SJSA1 (cell line): ENCODE results near the gene ST8SIA3. TPM values are rescaled to one million over a fixed set of nuclear protein-coding genes. Genes with fewer than 3 reads are reported as not detected.

Source experiments
- DNase-seq, 2 experiments: peaks; one replicate each; pipeline ENCODE4 v3.0.0-alpha.2; 2015 to 2020; ENCODE audit warnings: low spot score in 2 of 2, low read depth in 1 of 2
- H3K27ac ChIP-seq: fragments of 250-450 bp; sonication (Bioruptor Pico); 2 replicates; pipeline ENCODE4 v1.5.1; 2020; ENCODE audit warnings: mild to moderate bottlenecking, moderate library complexity
- H3K27me3 ChIP-seq: fragments of 250-450 bp; sonication (Bioruptor Pico); replicated peaks from 2 replicates; pipeline ENCODE4 v1.5.1; 2020; ENCODE audit warnings: mild to moderate bottlenecking, moderate library complexity
- H3K36me3 ChIP-seq: fragments of 250-450 bp; sonication (Bioruptor Pico); 2 replicates; pipeline ENCODE4 v1.5.1; 2020; ENCODE audit warnings: mild to moderate bottlenecking
- H3K4me1 ChIP-seq: fragments of 250-450 bp; sonication (Bioruptor Pico); replicated peaks from 2 replicates; pipeline ENCODE4 v1.6.1; 2021; ENCODE audit warnings: mild to moderate bottlenecking
- H3K4me3 ChIP-seq: fragments of 250-450 bp; sonication (Bioruptor Pico); 2 replicates; pipeline ENCODE4 v1.5.1; 2020; ENCODE audit warnings: mild to moderate bottlenecking
- H3K9me3 ChIP-seq: fragments of 250-450 bp; sonication (Bioruptor Pico); replicated peaks from 2 replicates; pipeline ENCODE4 v1.5.1; 2020; ENCODE audit warnings: mild to moderate bottlenecking
- total RNA-seq: library from RNA; depleted of rRNA; stranded (reverse); fragments of >200 nt; shearing (Covaris generic); gene quantifications from 2 replicates; pipeline ENCODE4 v1.2.3, GENCODE V29; 2014; rRNA removed

ST8SIA3 gene
- total RNA-seq: not detected in 2 replicates

GRCh38 chr18:57352271-57352701, at the start of gene ST8SIA3:
Gene ST8SIA3, plus strand, starts transcription at chr18:57352557. Its CDS starts 290 bp downstream, at chr18:57352847.
- Histone ChIP-seq H3K27ac (no peak within 1 kb of the TSS), H3K4me1 (no peaks in the 10 kb centered on the region), H3K27me3 (peaks cover 54% of the 10 kb centered on the region), H3K36me3 (no peaks in the 10 kb centered on the region), H3K9me3 (peaks cover 6% of the 10 kb centered on the region; the same call in 1 of the 2 replicates), H3K4me3 (no peak within 1 kb of the TSS)
- no peak for DNase-seq

- Histone ChIP-seq H3K4me3 (no peak overlapping the region), H3K27ac (no peak overlapping the region), H3K9me3 (no peaks in the 10 kb centered on the region), H3K36me3 (no peaks in the 10 kb centered on the region), H3K27me3 (no peaks in the 10 kb centered on the region), H3K4me1 (no peaks in the 10 kb centered on the region)
- DNase-seq: no peak
These were observed 40.9 kb upstream of the ST8SIA3 start for GRCh38 chr18:57311472-57311871.

- Histone ChIP-seq H3K27me3 (no peaks in the 10 kb centered on the region), H3K27ac (no peak overlapping the region), H3K4me3 (no peak overlapping the region), H3K9me3 (no peaks in the 10 kb centered on the region), H3K4me1 (no peaks in the 10 kb centered on the region), H3K36me3 (no peaks in the 10 kb centered on the region)
- no peak for DNase-seq
These were observed 39.8 kb upstream of the ST8SIA3 start for GRCh38 chr18:57312346-57313144.

- Histone ChIP-seq H3K36me3 (no peaks in the 10 kb centered on the region), H3K4me3 (no peak overlapping the region), H3K27me3 (0 out of 2 replicates have a peak, but pooled peaks cover 5% of the 10 kb centered on the region), H3K9me3 (no peaks in the 10 kb centered on the region; the same call in 1 of the 2 replicates), H3K4me1 (no peaks in the 10 kb centered on the region), H3K27ac (no peak overlapping the region)
- no peak for DNase-seq
These were observed 31.8 kb upstream of the ST8SIA3 start for GRCh38 chr18:57320603-57321002.

- H3K4me1 ChIP-seq: no peaks in the 10 kb centered on the region
- no peak for DNase-seq
- no peaks in the 10 kb centered on the region; the same call in 1 of the 2 replicates for H3K9me3 ChIP-seq
- no peak overlapping the region for H3K27ac ChIP-seq
- 0 out of 2 replicates have a peak, but pooled peaks cover 5% of the 10 kb centered on the region for H3K27me3 ChIP-seq
- no peaks in the 10 kb centered on the region for H3K36me3 ChIP-seq
- no peak overlapping the region for H3K4me3 ChIP-seq
These were observed 26.7 kb upstream of the ST8SIA3 start for GRCh38 chr18:57325491-57326166.

GRCh38 chr18:57326718-57327323, 25.5 kb upstream of the ST8SIA3 start:
- Histone ChIP-seq H3K9me3 (no peaks in the 10 kb centered on the region), H3K4me1 (no peaks in the 10 kb centered on the region), H3K36me3 (no peaks in the 10 kb centered on the region), H3K27me3 (0 out of 2 replicates have a peak, but pooled peaks cover 5% of the 10 kb centered on the region), H3K27ac (no peak overlapping the region), H3K4me3 (no peak overlapping the region)
- DNase-seq: no peak

GRCh38 chr18:57328665-57329064, 23.7 kb upstream of the ST8SIA3 start:
- Histone ChIP-seq H3K9me3 (no peaks in the 10 kb centered on the region), H3K27me3 (peaks cover 17% of the 10 kb centered on the region), H3K27ac (no peak overlapping the region), H3K4me3 (no peak overlapping the region), H3K4me1 (no peaks in the 10 kb centered on the region), H3K36me3 (no peaks in the 10 kb centered on the region)
- DNase-seq: no peak

GRCh38 chr18:57329856-57330255, 22.5 kb upstream of the ST8SIA3 start:
- DNase-seq: no peak
- Histone ChIP-seq H3K36me3 (no peaks in the 10 kb centered on the region), H3K27me3 (peaks cover 17% of the 10 kb centered on the region), H3K27ac (no peak overlapping the region), H3K9me3 (no peaks in the 10 kb centered on the region), H3K4me1 (no peaks in the 10 kb centered on the region), H3K4me3 (no peak overlapping the region)

GRCh38 chr18:57331718-57332117, 20.6 kb upstream of the ST8SIA3 start:
- Histone ChIP-seq H3K4me1 (no peaks in the 10 kb centered on the region), H3K27ac (no peak overlapping the region), H3K4me3 (no peak overlapping the region), H3K9me3 (no peaks in the 10 kb centered on the region), H3K36me3 (no peaks in the 10 kb centered on the region), H3K27me3 (peaks cover 13% of the 10 kb centered on the region)
- DNase-seq: no peak

- Histone ChIP-seq H3K27ac (no peak overlapping the region), H3K27me3 (peaks cover 13% of the 10 kb centered on the region), H3K4me1 (no peaks in the 10 kb centered on the region), H3K36me3 (no peaks in the 10 kb centered on the region), H3K4me3 (no peak overlapping the region), H3K9me3 (no peaks in the 10 kb centered on the region)
- no peak for DNase-seq
These were observed 18.4 kb upstream of the ST8SIA3 start for GRCh38 chr18:57333940-57334339.

GRCh38 chr18:57334383-57334782, 18.0 kb upstream of the ST8SIA3 start:
- H3K36me3 ChIP-seq: no peaks in the 10 kb centered on the region
- no peak overlapping the region for H3K4me3 ChIP-seq
- H3K27ac ChIP-seq: no peak overlapping the region
- no peak for DNase-seq
- no peaks in the 10 kb centered on the region for H3K9me3 ChIP-seq
- H3K27me3 ChIP-seq: peaks cover 13% of the 10 kb centered on the region
- no peaks in the 10 kb centered on the region for H3K4me1 ChIP-seq

- no peaks in the 10 kb centered on the region for H3K4me1 ChIP-seq
- no peak overlapping the region for H3K4me3 ChIP-seq
- no peak for DNase-seq
- no peak overlapping the region for H3K27ac ChIP-seq
- peaks cover 16% of the 10 kb centered on the region for H3K27me3 ChIP-seq
- no peaks in the 10 kb centered on the region for H3K36me3 ChIP-seq
- no peaks in the 10 kb centered on the region for H3K9me3 ChIP-seq
These were observed 16.0 kb upstream of the ST8SIA3 start for GRCh38 chr18:57336343-57336742.

GRCh38 chr18:57337890-57338289, 14.5 kb upstream of the ST8SIA3 start:
- Histone ChIP-seq H3K27me3 (peaks cover 10% of the 10 kb centered on the region), H3K27ac (no peak overlapping the region), H3K4me3 (no peak overlapping the region), H3K9me3 (no peaks in the 10 kb centered on the region), H3K36me3 (no peaks in the 10 kb centered on the region), H3K4me1 (no peaks in the 10 kb centered on the region)
- no peak for DNase-seq

GRCh38 chr18:57343833-57344232, 8.5 kb upstream of the ST8SIA3 start:
- no peaks in the 10 kb centered on the region for H3K9me3 ChIP-seq
- H3K4me3 ChIP-seq: no peak overlapping the region
- no peaks in the 10 kb centered on the region for H3K36me3 ChIP-seq

More at GRCh38 chr18:57343833-57344232, 8.5 kb upstream of the ST8SIA3 start:
- no peak overlapping the region for H3K27ac ChIP-seq
- peaks cover 3% of the 10 kb centered on the region for H3K27me3 ChIP-seq
- no peak for DNase-seq
- no peaks in the 10 kb centered on the region for H3K4me1 ChIP-seq
